Ecto neural progenitor cell (in vitro differentiated cells): ENCODE data around the gene ALDH3A1.

Source experiments
- DNase-seq: peaks from one replicate; pipeline ENCODE4 v3.0.0-alpha.2; 2018; ENCODE audit warnings: low spot score

The ALDH3A1 gene

GRCh38 chr17:19718613-19719354 is 29.3 kb downstream of the ALDH3A1 start:
- DNase-seq, result peak; percentile 60

GRCh38 chr17:19718041-19718612 is 30.0 kb downstream of the ALDH3A1 start:
- DNase-seq, result peak; percentile 51

DNA sequence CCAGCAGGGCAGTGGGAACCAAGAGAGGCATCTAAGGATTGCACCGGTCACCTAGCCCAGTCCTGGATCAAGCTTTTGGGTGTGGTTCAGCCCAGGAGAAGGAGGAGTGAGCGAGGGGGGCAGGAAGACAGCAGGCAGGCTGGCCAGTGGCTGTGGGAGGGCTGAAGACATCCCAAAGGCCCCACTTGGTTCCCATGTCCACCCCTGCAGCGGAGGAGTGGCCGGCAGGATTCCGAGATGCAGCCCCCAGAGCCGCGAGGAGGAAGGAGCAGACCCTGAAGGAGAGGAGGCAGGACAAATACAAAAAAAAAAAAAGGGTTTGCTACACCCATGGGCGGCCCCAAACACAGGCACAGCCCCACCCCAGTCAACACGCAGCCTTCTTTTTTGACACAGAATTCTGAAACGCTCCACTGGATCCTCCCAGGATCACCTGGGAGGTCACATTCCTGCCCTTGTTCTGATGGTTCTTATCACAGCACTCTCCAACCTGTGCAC is 30.6 kb downstream of the ALDH3A1 start:
- DNase-seq, result no peak

DNA sequence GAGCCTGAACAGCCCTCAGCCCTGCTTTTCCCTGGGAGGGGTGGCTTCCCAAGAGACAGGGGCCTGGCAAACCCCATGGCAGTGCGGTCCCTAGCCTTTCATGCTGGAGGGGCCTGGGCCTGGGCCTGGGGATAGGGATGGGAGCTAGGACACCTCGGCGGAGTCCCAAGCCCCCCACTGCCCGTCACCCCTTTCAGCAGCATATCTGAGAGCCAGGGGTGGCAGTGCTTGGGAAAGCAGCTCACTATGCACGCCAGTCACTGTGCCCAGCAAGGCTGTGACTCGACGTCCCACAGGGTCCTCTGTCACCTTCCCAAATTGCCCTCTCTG is 31.1 kb downstream of the ALDH3A1 start:
- no peak for DNase-seq

GRCh38 chr17:19716108-19717030 is 31.7 kb downstream of the ALDH3A1 start, which contains the start of gene SLC47A2:
SLC47A2 (minus strand) TSS chr17:19716584; CDS start chr17:19716555, 29 bp downstream.
- peak; percentile 81 for DNase-seq

GRCh38 chr17:19714542-19715411 is 33.3 kb downstream of the ALDH3A1 start:
- DNase-seq, result no peak

DNA sequence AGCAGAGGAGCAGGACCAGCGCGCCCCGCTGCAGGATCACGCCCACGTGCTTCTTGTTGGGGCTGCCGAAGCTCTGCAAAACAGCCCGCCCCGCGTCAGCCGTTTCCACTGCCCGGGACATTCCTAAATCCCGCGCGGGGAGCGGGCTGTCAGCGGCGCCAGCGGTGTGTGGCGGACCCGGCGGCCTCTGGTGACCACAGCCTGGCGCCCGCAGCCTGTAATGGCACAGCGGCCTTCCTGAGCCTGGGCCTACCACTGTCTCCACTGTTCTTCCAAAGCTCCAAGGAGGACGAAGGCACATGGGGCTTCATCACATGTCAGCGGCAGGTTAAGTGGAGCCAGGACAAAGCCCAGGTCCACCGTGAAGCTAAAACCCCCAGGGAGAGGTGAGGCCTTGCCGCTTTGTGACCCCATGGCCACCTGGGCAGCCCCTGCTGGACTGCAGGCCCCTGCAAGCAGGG is 34.2 kb downstream of the ALDH3A1 start:
- DNase-seq, result no peak

DNA sequence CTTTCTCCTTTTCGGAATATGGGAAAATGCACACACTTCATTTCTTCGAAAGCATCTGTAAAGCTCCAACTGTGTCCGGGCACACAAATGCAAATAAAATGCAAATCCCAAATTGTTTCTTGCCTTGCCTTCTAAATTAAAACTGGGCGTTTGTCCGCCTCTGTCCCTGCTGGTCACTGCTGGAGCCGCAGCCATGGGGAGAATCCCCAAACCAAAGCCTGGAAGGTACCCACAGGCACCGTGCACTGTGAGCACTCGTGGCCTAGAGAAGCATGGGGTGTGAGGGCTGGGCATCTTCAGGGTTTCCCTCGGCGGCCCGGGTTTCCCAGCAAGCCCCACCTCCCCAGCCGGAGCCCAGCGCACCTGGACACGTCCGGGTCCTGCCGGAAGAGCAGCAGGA is 34.6 kb downstream of the ALDH3A1 start:
- peak; percentile 51 for DNase-seq

GRCh38 chr17:19712436-19713004 is 35.6 kb downstream of the ALDH3A1 start:
- DNase-seq, result no peak

GRCh38 chr17:19709841-19710240 is 38.3 kb downstream of the ALDH3A1 start:
- DNase-seq, result no peak

GRCh38 chr17:19708431-19709175 is 39.5 kb downstream of the ALDH3A1 start:
- DNase-seq, result no peak

DNA sequence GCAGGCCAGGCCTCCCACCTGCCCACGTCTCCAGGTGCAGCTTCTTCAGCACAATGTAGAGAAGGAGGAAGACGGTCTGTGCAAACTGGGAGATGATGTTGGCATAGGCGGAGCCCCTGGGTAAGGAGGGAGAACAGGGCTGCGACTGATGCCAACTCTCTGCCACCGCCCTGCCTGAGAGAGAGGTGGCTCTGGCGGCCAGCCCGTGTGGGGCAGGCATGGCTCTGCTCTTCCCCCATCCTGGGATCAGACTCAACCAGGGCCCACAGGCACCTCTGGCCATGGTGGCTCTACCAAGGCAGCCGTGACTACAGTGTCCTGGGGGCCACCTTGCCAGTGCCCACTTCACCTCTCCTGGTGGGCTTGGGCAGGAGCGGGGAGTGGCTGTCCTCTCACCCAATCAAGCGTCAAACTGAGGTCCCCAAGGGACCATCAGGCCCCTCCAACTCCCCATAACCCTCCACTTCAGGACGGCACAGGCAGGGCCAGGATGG is 40.3 kb downstream of the ALDH3A1 start:
- no peak for DNase-seq

GRCh38 chr17:19706791-19707727 is 41.0 kb downstream of the ALDH3A1 start:
- peak; percentile 62 for DNase-seq

GRCh38 chr17:19705771-19706770 is 42.0 kb downstream of the ALDH3A1 start:
- peak; percentile 68 for DNase-seq

DNA sequence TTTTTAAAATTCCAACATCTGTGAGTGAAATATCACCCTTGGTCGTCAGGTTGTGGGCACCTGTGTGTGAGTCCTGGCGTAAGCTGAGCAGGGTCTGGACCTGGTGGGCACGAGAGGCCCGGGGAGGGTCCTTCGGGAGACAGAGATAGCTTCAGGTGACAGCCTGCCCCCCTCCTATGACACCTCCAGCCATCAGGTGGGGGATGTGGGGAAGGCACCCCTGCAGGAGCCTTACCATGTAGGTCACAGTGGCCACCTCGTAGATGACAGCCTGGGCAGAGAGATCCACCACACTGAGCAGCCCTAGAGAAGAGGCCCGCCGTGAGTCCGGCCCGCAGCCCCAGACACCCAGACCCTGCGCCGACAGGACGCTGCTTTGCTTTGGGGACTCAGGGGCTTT is 42.9 kb downstream of the ALDH3A1 start:
- no peak for DNase-seq

DNA sequence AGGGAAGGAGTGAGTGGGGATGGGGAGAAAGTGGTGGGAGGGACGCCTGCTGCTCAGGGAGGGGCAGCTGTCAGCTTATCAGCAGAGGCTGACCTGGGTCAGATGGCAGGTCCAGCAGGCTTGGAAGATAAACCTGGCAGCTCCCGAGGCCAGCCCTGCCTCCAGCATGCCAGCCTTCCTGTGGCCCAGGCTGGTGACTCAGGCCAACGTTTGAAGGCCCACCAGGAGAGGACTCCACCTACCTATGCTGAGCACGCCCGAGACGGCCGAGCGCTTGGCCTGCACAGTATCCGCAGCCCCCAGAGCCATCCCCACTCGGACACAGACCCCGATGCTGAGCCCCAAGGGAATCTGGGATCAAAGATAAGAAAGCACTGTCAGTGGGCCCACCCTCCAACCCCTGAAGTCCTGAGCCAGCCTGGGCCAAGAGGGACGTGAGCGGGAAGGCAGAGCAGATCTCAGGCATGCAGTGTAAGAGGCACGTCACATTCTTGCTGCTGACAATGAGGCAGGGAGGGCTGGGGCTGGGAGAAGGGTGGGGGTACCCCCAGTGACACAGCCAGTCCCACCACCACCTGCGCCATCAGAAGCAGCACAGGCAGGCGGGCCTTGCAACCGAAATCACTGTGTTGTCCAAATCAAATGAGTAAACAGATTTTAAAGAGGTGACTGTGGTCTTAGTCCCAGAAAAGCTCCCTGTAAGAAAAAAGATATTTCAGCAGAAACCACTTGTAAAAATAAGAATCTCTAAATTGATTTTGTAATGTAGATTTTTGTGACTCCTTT is 44.1 kb downstream of the ALDH3A1 start:
- peak; percentile 71 for DNase-seq
